Measurements from ENCODE around the gene SSBP4. TPM values are rescaled to one million over a fixed set of nuclear protein-coding genes. Genes with fewer than 3 reads are reported as not detected.

Gene SSBP4
- total RNA-seq, 2 donors from 2014 or later = 71.5 to 120 TPM

DNA sequence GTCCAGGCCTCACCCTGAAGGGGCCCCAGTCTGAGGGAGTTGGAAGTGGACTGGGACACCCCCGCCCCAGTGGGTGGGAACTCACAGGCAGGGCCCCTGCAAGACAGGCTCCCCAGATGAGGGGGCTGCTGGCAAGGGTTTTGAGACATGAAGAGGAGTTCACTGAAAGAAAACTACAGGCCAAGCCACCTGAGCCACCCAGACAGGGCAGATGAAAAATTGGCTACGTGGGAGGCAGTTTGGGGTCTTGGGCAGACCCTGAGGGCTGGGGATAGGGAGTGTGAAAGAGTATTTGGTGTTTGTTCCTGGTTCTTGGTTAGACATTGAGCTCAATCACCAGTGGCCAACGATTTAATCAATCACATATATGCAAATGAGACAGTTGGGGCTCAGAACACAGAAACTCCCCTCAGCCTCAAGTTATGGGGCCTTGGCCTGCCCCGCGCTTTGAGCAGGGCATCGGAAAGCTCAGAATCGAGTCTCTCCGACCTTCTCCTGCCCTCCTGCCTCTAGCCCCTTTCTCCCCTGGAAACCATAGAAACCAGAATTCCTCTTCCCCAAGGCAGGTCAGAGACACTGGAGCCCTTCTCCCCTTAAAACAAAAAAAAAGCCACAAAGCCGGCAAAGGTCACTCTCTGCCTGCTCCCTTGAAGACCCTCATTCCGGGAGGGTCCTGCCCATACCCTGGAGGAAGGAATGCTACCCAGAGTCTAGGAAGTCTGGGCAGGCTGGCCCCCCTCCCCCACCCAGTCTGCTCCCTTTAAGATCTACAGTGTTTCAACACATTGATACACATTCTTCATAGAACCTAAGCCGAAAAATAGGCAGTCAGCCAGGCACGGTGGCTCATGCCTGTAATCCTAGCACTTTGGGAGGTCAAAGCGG lies 20.1 kb downstream of the SSBP4 start:
- no peak for DNase-seq (ENCODE audit: low spot score)
- H3K27ac ChIP-seq = peak overlapping the region; percentile 71 to 78
- TF ChIP-seq, protein P1, sequence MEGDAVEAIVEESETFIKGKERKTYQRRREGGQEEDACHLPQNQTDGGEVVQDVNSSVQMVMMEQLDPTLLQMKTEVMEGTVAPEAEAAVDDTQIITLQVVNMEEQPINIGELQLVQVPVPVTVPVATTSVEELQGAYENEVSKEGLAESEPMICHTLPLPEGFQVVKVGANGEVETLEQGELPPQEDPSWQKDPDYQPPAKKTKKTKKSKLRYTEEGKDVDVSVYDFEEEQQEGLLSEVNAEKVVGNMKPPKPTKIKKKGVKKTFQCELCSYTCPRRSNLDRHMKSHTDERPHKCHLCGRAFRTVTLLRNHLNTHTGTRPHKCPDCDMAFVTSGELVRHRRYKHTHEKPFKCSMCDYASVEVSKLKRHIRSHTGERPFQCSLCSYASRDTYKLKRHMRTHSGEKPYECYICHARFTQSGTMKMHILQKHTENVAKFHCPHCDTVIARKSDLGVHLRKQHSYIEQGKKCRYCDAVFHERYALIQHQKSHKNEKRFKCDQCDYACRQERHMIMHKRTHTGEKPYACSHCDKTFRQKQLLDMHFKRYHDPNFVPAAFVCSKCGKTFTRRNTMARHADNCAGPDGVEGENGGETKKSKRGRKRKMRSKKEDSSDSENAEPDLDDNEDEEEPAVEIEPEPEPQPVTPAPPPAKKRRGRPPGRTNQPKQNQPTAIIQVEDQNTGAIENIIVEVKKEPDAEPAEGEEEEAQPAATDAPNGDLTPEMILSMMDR (IDR thresholded peaks at IDR 0.05) = no peak
- TF ChIP-seq POLR2AphosphoS5 (IDR thresholded peaks at IDR 0.05) = no peak
- no peak for TF ChIP-seq POLR2A (IDR thresholded peaks at IDR 0.05)
- no peaks in the 10 kb centered on the region for H3K36me3 ChIP-seq
- H3K9me3 ChIP-seq = no peaks in the 10 kb centered on the region
- H3K4me3 ChIP-seq = no peak overlapping the region
- 62% methylated on average over 13 of the region's 13 CpGs for WGBS
- intact Hi-C loops (cut with DNase I) = no loop called here
- H3K27me3 ChIP-seq (replicated peaks; ENCODE audit: insufficient read depth) = no peaks in the 10 kb centered on the region
- peaks cover 2% of the 10 kb centered on the region for H3K4me1 ChIP-seq (replicated peaks)

DNA sequence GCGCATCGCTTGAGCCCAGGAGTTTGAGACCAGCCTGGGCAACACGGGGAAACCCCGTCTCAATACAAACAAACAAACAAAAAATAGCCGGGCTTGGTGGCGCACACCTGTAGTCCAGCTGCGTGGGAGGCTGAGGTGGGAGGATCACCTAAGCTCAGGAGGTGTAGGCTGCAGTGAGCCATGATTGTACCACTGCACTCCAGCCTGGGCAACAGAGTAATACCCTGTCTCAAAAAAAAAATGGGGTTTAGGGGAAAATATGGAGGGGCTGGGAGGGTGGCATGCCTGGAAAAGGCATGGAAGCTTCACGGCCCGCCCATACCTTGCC lies 20.7 kb downstream of the SSBP4 start:
- intact Hi-C loops (cut with DNase I) = loop anchor here (10.0 kb wide), 1 partner anchor 235 kb away; no protein-coding TSS in a partner anchor
- H3K4me3 ChIP-seq = no peak overlapping the region
- no peaks in the 10 kb centered on the region for H3K9me3 ChIP-seq
- TF ChIP-seq POLR2AphosphoS5 (IDR thresholded peaks at IDR 0.05) = no peak
- no peak for TF ChIP-seq POLR2A (IDR thresholded peaks at IDR 0.05)
- TF ChIP-seq, protein P1 (IDR thresholded peaks at IDR 0.05) = no peak
- H3K36me3 ChIP-seq = no peaks in the 10 kb centered on the region
- WGBS = 83% methylated on average over 9 of the region's 9 CpGs
- H3K4me1 ChIP-seq (replicated peaks) = peaks cover 2% of the 10 kb centered on the region
- H3K27ac ChIP-seq = peak overlapping the region in 1 of 2 donors; percentile 71
- H3K27me3 ChIP-seq (replicated peaks; ENCODE audit: insufficient read depth) = no peaks in the 10 kb centered on the region
- no peak for DNase-seq (ENCODE audit: low spot score)

DNA sequence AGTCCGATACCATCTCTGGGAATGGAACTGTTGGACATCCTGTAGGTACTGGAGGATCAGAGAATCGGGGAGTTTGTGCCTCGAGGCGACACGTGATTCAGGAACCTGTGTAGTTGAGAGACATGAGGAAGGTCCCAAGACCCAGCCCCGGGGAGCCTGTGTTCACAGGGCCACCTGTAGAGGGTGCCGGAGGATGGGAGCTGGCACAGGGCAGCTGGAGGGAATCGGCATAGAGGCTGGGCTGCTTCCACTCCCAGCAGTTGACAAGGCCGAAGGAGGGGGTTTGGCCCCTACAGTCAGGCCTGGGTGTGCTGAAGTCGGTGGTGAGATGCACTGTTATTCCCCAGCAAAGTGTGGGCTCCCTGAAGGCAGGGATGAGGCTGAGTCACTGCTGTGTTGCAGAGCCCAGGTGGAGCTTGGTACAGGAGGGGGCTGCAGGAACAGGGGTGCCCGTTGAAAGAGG lies 21.2 kb downstream of the SSBP4 start:
- Histone ChIP-seq H3K4me3 (no peak overlapping the region), H3K27ac (no peak overlapping the region), H3K4me1 (replicated peaks) (peaks cover 2% of the 10 kb centered on the region), H3K36me3 (no peaks in the 10 kb centered on the region), H3K9me3 (no peaks in the 10 kb centered on the region), H3K27me3 (replicated peaks; ENCODE audit: insufficient read depth) (no peaks in the 10 kb centered on the region)
- intact Hi-C loops (cut with DNase I) = loop anchor here (10.0 kb wide), 1 partner anchor 234 kb away; no protein-coding TSS in a partner anchor
- WGBS = 54% methylated on average over 11 of the region's 11 CpGs
- TF ChIP-seq, protein P1 (IDR thresholded peaks at IDR 0.05) = peak in 1 of 4 experiments; percentile 8
- no peak for TF ChIP-seq POLR2AphosphoS5 (IDR thresholded peaks at IDR 0.05)
- no peak for TF ChIP-seq POLR2A (IDR thresholded peaks at IDR 0.05)
- DNase-seq (ENCODE audit: low spot score) = no peak

DNA sequence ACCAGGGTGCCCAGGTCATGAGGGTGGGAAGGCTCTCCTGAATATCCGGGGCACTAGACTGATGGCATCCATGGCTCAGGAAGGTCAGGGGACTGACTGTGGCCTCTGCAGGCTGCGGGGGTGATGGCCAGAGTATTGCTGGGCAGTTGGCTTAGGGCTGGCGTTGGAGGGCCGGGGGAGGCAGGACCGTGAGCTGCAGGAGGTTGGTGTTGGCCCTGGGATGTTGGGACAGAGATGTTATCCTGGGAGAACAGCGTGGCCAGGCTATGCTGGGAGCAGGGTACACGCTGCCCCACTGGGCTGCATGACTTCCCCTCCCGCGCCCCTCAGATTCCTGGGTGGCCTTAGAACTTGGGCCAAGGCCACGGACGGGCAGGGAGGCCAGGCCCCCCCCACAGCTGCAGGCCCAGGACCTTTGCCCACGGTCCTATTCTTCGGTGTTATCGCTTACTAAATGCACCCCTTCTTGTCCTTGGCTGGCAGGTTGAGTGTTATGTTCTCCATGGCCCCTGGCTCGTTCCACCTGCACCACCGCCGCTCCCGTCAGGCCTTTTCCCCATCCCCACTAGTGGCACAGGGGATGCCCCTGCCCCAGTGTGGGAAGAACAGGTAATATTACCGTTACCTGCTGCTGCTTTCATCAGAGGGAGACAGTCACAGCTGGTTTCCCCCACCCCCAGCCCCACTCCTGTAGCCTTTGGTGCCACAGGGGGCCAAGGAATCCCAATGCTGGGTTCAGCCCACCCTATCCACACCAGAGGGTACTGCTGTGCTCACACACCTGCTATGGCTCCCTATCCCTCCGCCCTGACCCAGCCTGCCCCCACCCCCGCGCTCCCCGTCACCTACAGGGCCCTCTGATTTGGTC lies 22.0 kb downstream of the SSBP4 start:
- TF ChIP-seq POLR2AphosphoS5 (IDR thresholded peaks at IDR 0.05) = no peak
- TF ChIP-seq POLR2A (IDR thresholded peaks at IDR 0.05) = no peak
- TF ChIP-seq, protein P1 (IDR thresholded peaks at IDR 0.05) = no peak
- Histone ChIP-seq H3K9me3 (no peaks in the 10 kb centered on the region), H3K27me3 (replicated peaks; ENCODE audit: insufficient read depth) (no peaks in the 10 kb centered on the region), H3K4me1 (replicated peaks) (peaks cover 2% of the 10 kb centered on the region), H3K27ac (no peak overlapping the region), H3K4me3 (no peak overlapping the region), H3K36me3 (peaks cover 0 to 5% of the 10 kb centered on the region in 2 donors)
- 84% methylated on average over 22 of the region's 23 CpGs for WGBS
- no peak for DNase-seq (ENCODE audit: low spot score)
- intact Hi-C loops (cut with DNase I) = loop anchor here (10.0 kb wide), 1 partner anchor 234 kb away; no protein-coding TSS in a partner anchor
